GM19328 (cell line): ENCODE measurements around the gene PKIG.

Experiments
- ATAC-seq: cut with Tn5 transposase; IDR thresholded peaks from one replicate; pipeline ENCODE4 v1.9.1; 2021; ENCODE audit warnings: mild to moderate bottlenecking, moderate library complexity; ENCODE audit not compliant: unreplicated experiment

The PKIG gene

DNA sequence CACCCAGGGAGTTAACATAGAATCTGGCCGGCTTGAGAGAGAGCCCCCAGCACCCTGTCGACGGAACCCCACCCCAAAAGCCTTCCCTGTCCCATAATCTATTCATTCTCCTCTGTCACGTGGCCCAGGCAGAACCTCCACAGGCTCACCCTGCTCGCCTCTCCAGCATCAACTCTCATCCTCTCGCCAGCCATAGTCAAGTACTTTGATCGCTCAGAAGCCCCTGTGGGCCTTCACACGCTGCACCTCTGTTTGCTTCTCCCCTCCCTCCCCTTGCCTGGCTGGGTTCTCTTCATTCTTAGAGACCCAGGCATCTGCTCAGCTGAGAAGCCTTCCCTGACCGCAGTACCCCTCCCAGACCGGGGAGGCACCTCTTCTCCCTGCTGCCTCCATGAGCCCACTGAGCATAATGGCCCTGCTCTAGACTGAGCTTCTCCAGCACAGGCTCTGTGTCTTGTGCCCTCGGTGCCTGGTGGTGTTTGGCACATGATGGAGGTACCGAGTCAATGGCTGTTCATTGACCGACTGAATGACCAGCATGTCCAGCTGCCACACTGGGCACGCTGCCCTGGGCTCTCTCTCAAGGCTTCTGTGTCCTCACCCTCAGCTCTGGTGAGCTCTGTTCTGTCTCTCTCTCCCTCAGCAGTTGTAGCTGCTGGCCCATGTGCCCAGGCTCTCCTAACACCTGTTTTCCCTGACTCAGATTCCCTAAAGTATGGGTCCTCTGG lies 33.7 kb downstream of the PKIG start:
- ATAC-seq, result no peak

DNA sequence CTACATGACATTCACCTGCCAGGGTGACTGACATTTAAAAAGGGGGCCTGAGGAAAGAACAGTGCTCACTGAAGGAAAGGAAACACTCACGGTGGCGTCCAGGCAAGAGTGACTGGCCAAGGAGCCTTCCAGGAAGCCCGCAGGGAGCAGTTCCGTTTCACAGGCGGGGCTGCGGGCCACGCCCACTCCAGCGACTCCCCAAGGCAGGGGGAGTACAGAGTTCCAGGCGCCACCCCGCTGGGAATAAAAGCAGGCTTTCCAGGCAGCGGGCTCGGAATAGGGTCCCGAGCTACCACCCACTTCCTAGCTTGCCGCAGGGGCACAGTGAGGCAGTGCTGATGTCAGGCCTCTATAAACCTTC lies 34.2 kb downstream of the PKIG start:
- ATAC-seq, result no peak

DNA sequence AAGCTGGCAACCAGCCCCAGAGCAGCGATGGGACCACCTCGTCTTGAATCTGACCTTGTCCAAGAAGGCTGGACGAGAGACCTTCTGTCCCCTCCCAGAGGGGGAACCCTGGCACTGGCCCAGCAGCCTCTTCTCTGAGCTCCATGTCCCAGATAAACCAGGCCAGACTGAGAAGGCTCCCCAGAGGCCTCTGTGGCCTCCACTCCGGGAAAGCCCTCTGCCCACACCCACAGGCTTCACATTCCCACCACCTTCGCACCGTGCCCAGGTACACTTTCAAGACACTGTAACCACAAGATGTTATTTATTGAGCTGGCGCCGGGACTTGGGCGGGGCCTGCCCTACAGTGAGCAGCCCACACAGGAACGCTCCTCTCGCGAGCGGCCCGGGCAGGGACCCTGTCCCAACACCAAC lies 35.9 kb downstream of the PKIG start:
- ATAC-seq, result no peak

DNA sequence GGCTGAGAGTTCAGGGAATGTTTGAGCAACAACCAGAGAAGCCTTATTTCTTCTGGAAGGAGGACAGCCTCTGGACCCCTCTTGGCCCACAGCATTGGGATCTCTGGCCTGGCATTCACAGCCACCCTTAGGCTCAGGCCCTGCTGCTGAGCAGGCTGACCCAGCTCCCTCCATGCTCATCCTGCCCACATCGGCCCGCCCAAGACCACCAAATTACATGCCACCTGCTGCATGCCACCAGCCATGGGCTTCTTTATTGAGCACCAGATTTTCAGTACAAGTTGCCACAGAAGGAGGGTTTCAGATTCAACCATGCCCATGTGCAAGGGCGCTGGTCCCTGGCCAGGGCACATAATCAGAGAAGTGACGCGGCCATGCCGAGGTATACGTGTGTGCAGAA lies 36.9 kb downstream of the PKIG start:
- ATAC-seq, result no peak

DNA sequence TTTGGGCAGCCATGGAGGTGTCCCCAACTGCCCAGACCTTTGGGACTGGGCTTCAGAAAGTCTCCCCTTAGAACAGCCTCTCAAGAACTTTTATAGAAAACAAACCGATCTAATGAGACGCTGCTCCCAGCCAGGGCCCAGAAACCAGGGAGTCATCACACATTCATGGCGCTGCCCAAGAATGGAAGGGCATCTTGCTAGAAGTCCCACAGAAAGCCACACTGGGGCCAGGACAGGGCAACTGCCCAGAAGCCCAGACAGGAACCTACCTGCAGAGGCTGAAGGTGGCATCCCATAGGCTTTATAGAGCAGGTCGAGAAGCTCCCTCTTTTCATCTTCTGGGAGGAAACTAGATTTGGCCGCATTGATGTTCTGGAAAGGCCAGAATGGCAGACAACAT lies 37.7 kb downstream of the PKIG start:
- no peak for ATAC-seq

DNA sequence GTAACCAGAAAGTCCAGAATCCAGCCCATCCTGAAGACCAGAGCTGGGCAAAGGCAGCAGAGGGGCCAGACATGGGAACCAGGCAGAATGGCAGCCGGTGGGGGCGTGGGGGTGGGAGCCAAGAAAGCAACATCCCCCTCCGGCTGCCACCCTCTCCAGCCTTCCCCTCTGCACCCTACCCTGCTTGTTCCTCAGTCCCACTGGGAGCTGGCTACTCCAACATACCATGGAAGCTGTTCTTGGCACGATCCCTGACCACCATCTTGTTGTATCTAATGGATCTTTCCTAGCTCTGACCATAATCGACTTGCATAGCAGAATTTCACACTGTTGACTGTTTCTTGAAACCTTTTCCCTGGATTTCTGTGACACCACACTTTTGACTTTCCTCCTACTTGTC lies 38.9 kb downstream of the PKIG start:
- ATAC-seq, result no peak

DNA sequence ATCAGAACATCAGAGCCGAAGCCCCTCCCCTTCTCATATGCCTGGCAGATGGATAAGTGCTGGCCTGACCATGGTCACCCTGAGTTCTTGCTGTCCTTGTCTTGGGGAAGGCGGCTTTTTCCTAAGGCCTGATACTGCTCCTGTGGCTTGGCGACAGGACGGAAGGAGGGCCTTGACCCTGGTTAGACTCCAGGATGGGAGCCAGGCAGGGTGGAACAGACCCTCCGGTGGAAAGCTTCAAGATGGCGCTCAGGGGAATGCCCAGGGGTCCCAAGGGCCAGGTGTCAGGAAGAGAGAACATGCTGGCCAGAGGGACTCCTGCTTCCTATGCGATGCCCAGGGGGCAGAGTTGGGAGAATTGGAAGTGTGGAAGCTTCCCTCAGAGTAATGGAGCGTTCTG lies 39.6 kb downstream of the PKIG start:
- ATAC-seq, result no peak

DNA sequence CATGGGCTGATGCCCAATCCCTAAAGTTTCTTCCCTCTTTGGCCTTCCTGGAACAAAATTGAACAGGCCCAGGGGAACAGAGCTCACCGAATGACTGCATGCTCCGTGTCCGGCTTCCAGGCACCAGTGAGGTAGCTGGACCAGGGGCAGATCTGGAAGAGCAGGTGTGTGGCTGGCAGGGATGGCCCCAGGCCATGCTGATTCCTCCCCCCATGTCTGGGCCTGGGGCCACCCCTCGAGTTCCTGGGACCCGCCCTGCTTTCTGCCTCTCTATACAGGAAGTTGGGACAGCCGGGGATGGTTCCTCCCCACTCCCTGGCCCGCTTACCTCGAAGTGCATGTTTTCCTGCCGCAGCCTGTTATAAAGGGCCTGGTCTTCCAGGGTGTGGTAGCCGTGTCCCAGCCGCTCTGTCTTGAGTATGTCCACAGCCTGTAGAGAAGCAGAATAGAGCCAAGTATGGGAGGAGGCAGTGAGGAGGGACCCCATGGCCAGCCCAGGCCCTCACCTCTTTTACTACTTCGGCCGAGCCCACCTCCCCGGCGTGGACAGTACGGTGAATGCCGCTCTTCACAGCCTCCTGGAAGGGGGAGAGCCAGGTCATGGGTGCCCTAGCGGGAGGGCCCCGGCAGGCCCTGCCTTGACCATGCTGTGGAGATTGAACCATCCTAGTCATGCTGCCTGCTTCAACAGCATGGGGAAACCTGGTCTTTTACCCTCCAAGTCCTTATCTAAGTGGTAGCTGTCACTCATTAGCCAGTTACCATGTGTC lies 40.3 kb downstream of the PKIG start:
- ATAC-seq, result no peak

DNA sequence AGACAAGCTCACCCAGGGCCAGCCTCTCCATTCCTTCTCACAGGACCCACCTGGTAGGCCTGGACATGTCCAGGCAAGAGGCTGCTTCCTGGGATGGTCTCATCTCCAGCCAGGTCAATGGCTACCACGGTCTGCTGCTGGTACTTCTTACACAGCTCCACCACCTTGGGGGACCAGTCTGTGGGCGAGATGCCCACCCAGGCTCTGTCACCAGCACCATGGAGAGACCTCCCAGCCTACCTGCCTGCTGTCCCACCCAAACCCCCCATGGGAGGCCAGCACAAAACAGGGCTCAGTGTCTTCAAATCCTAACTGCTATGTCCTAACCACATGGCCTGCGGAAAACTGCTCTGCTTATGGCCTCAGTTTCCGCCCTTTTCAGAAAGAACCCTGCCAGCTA lies 41.8 kb downstream of the PKIG start:
- ATAC-seq, result no peak

DNA sequence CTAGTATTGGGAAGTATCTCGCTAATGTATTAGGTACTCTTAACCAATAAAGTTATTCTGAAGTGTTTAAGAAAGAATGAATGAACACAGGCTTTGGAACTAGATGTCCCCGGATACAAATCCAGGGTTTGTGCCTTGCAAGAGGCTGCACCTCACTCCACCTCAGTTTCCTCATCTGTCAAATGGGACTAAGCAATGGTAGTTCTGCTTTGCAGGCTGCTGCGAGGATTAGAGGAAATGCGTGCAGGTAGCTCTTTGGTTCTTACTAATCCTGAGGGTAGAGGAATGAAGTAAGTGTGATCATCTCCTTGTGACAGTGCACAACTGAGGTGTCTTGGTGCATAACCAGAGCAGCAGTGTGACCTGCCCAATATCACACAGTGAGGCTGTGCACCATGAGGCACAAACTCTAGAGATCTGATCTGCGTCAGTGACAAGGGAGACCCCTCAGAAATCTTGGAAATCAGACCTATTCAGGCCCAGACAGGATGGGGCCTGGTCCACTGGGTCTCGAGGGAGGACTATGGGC lies 42.4 kb downstream of the PKIG start:
- no peak for ATAC-seq

DNA sequence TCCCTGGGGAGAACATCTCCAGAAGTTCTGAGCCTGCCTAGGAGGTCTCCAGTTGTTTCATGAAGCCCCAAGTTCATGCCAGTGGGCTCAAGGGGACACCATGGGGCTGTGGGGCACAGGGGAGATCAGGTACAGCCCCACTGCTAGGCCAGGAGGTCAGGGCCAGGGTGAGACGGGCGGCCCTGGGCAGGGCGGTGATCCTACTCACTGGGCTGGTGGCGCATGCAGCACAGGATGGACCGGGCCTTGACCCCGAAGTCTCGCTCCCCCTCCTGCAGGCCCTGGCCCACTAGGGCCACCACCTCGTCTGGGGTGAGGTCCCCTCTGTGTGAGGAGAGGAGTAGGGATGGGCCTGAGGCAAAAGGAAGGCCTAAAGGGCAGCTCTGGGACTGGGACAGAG lies 43.0 kb downstream of the PKIG start:
- no peak for ATAC-seq

DNA sequence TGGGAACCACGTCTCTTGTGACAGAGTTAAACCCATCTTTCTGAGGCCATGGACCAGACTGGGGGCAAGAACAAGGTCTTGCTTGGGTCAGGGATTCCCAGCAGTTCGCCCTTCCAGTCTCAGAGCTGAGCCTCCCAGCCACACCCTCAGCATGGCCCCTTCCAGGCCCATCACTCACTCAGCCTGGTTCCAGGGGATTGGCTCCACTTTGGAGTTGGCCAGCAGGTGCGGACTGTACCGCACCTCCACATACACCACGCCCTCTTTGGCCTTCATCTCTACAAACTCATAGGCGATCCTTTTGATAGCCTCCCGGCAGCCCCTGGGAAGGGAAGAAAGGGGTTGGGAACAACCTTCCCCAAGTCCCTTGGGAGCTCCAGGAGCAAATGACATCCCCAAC lies 43.9 kb downstream of the PKIG start:
- no peak for ATAC-seq

DNA sequence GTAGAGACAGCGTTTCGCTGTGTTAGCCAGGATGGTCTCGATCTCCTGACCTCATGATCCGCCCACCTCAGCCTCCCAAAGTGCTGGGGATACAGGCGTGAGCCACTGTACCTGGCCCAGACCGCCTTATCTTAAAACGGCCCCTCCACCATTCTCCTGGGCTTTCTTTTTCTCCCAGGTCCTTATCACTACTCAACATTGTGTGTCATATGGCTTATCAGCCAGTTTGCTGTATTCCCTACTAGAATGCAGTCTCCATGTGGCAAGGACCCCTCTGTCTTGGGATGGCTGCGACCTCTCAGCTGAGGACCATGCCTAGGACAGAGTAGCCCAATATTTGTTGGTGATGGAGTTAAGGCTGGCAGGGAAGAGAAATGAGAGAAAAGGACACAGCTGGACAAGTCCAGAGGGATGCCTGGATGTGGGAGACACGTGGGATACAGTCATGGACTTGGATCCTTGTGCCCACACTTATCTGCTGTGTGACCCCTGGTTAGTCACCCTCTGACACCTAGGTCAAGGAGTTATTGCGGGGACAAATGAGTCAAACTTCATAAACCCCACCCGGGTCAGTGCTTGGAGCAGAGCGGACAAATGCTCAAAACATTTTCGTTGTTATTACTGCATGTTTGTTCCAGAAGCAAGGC lies 45.1 kb downstream of the PKIG start:
- ATAC-seq, result no peak

DNA sequence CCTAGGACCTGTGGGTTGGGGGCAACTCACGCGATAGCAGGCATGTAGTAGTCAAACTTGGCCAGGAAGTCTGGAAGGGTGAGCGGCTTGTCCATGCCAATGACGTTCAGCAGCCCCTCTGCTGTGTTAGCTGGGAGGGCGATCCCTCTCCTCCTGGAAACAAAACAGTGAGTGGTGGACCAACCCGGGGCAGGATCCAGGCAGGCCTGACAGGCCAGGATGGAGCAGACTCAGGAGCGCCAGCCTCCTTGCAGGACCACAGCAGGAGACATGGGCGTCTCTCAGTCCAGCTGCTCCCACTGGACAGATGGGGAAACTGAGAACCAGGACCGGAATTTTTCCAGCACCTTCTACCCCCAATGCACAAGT lies 46.6 kb downstream of the PKIG start:
- ATAC-seq, result no peak

DNA sequence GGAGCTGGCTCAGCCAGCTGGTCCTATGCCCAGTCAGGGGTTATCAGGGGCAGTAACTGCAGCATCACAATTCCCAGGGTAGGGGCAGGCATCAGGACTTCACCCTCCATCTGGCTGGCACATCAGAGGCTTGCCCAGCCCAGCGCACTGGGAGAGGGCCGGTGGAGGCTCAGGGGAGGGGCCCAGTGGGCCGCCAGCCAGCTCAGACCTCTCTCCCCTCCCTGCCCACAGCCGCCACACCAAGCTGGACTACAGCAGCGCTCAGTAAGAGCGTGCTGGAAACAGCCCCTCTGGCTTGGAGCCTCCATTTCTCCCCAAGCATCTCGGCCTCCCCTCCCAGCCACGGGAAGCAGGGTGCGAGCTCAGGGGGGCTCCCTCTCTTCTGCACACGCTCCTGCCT lies 47.2 kb downstream of the PKIG start:
- ATAC-seq, result no peak

DNA sequence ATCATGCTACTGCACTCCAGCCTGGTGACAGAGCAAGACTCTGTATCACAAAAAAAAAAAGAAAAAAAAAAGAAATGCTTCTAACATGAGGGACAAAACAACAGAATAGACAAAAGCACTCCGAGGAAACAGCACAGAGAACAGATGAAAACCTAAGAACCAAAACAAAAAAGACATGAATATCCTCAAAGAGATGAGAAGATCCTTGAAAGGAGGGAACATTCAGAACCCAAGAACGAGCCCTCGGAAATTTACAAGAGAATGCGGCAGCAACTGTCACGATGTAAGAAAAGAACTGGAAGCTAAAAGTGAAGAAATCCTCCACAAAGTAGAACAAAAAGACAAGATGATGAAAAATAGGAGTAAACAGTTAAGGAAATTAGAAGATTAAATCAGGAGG lies 47.9 kb downstream of the PKIG start:
- ATAC-seq, result no peak

DNA sequence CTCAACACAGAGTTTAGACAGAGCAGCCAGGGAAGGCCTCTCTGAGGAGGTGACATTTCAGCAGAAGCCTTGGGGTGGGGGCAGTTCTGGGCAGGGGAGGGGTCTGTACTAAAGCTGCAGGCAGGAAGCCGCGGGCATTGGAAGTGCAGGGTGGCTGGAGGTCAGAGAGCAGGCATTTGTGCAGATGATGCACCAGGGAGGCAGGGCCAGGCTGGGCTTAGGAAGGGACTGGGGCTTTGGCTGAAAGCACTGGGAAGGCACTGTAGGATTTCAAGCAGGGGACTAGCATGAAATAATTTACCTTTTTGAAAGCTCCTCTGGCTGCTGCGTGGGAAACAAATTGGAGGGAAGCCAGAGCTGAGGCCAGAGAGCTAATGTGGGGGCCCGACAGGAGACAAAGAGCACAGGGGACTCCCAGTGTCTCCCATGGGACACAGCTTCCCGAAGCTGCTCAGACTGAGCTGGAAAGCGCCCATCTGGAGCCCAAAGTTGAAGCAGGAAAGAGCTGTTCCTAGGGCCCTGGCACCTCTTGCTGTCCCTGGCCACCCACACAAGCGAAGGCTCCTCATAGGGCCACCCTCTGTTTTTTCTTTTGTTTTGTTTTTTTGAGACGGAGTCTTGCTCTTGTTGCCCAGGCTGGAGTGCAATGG lies 49.8 kb downstream of the PKIG start:
- ATAC-seq, result no peak

DNA sequence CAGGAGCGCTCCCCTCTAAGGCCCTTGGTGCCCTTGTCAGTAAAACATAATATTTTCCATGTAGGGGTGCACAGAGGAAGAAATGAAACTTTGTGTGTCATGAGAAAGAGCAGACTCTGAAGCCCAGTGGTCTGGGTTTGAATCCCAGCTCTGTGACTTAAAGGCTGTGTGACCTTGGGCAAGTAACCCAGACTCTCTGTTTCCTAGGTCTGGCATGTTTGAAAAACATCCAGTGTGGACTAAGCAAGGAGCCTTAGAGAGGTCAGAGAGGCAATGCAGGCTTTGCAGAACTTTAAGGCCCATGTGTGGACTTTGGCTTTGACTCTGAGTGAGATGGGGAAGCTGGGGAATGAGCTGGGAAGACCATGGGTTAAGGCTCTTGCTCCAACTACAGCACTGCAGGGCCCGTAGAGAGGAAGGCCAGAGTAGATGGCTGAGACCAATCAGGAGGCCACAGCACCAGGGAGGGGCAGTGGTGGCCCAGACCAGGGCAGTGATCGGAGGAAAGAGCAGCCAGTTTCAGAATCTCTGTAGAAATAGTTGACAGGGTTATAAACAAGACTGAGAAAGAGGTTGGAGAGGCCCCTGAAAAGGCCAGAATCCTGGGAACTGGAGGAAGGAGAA lies 50.9 kb downstream of the PKIG start:
- ATAC-seq, result no peak

DNA sequence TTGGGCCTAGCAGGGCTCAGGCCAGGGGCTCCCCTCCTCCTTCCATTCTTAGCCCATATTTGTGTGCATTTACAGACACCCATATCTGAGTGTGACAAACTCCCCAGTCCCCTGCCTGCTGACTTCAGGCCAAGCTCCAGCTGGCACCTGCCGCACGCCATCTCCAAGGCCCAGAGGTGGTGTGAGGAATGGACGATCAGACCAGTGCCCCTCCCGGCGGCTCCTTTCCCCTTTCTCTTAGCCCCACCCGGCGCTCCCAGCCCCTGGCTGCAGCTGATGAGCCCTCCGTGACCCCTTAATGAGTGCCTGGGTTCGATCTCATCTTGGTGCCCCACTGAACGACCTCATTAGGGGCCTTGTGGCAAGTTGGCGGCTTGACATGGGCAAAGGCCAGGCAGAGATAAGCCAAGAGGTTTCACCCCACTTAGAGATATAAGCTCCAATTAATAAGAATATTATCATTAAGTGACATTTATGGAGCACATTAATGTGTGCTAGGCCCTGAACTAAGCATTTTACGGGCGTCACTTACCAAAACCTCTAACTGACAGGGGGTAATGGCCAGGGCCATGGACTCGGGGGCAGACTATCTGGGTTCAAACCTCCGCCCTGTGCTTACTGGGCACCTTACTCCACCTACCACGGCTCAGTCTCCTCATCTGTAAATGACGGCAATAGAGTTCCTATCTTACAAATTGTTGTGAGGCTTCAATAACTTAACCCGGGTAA lies 51.7 kb downstream of the PKIG start:
- no peak for ATAC-seq

DNA sequence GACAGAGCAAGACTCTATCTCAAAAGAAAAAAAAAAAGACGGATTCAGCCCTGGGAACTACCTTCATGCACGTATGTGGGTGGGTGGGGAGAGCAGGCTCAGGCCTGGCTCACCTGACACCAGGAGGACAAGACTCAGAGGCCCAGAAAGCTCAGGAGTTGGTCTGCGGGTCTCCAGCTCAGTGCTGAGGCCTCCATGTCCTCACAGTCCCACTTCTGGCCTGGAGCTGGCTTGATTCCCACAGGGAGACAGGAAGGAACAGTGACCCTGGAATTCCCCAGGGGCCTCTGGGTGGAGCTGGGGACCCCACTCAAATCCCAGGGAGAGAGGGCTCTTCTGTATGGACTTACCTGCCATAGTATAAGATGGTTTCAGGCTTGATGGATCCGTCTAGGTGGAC lies 53.5 kb downstream of the PKIG start:
- no peak for ATAC-seq
